GM12892 (cell line): ENCODE measurements around the gene SMPDL3B.

Experiments used
- POLR2AphosphoS5 ChIP-seq: IDR thresholded peaks from 2 replicates; pipeline ENCODE4 v1.6.1; 2011; ENCODE audit warnings: low read depth, low read length, control low read depth
- TAF1 ChIP-seq: IDR thresholded peaks from 2 replicates; pipeline ENCODE4 v1.6.1; 2011; ENCODE audit warnings: low read depth, mild to moderate bottlenecking, control low read depth, low read length, borderline replicate concordance

DNA sequence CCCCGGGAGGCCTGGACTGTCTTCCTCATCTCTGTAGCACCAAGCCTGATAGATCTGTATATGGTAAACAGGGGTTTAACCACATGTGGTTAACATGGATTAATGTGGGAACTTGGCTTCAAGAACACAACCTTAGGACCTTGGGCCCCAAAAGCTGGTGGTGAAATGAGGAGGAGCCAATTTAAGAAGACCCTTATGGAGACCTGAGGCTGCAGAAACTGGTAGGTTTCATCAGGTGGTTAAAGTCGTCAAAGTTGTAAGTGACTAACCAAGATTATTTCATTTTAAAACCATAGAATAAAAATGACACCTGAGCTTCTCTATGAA, 48.5 kb upstream of the SMPDL3B start:
- TF ChIP-seq POLR2AphosphoS5 (no peak), TAF1 (no peak)
